Ishikawa (cell line): ENCODE measurements around the gene TCF15.

ENCODE experiments used
- CEBPB ChIP-seq: IDR thresholded peaks from 2 replicates; pipeline ENCODE4 v1.6.1; 2012
- CREB1 ChIP-seq: IDR thresholded peaks from 2 replicates; pipeline ENCODE4 v1.6.1; 2012; ENCODE audit warnings: low read depth
- EGR1 ChIP-seq: IDR thresholded peaks from 2 replicates; pipeline ENCODE4 v1.6.1; 2012
- EP300 ChIP-seq: IDR thresholded peaks from 2 replicates; pipeline ENCODE4 v1.6.1; 2012; ENCODE audit warnings: borderline replicate concordance
- FOXM1 ChIP-seq: IDR thresholded peaks from 2 replicates; pipeline ENCODE4 v1.6.1; 2012; ENCODE audit warnings: low read depth, borderline replicate concordance
- MAX ChIP-seq: IDR thresholded peaks from 2 replicates; pipeline ENCODE4 v1.6.1; 2012
- NFIC ChIP-seq: IDR thresholded peaks from 2 replicates; pipeline ENCODE4 v1.6.1; 2012
- RAD21 ChIP-seq: IDR thresholded peaks from 2 replicates; pipeline ENCODE4 v1.6.1; 2012; ENCODE audit warnings: low read depth
- REST ChIP-seq: IDR thresholded peaks from 2 replicates; pipeline ENCODE4 v1.6.1; 2012; ENCODE audit warnings: low read depth, mild to moderate bottlenecking
- TAF1 ChIP-seq: IDR thresholded peaks from 2 replicates; pipeline ENCODE4 v1.6.1; 2012; ENCODE audit warnings: low read depth, mild to moderate bottlenecking
- TCF12 ChIP-seq: IDR thresholded peaks from 2 replicates; pipeline ENCODE4 v1.6.1; 2012; ENCODE audit warnings: low read depth
- TEAD4 ChIP-seq: IDR thresholded peaks from 2 replicates; pipeline ENCODE4 v1.6.1; 2012
- USF1 ChIP-seq: IDR thresholded peaks from 2 replicates; pipeline ENCODE4 v1.6.1; 2012
- YY1 ChIP-seq: IDR thresholded peaks from 2 replicates; pipeline ENCODE4 v1.6.1; 2012; ENCODE audit warnings: low read depth
- ZBTB7A ChIP-seq: IDR thresholded peaks from 2 replicates; pipeline ENCODE4 v1.6.1; 2012; ENCODE audit warnings: low read depth

TCF15 gene

GRCh38 chr20:592506-592905, 17.6 kb downstream of the TCF15 start:
- TF ChIP-seq REST (no peak), CREB1 (no peak), ZBTB7A (no peak), TAF1 (no peak), TCF12 (no peak), MAX (no peak), FOXM1 (no peak), YY1 (no peak), RAD21 (no peak), TEAD4 (no peak)

- TF ChIP-seq NFIC (no peak), ZBTB7A (no peak)
Observed at GRCh38 chr20:591941-592340, 18.2 kb downstream of the TCF15 start.

- TF ChIP-seq YY1: no peak
- peak; percentile 80 for TF ChIP-seq USF1
- TF ChIP-seq EP300: no peak
Observed at GRCh38 chr20:588932-589672, 21.0 kb downstream of the TCF15 start.

- no peak for TF ChIP-seq CREB1
- no peak for TF ChIP-seq RAD21
- no peak for TF ChIP-seq TAF1
- no peak for TF ChIP-seq REST
- TF ChIP-seq YY1: no peak
- TF ChIP-seq TCF12: no peak
- TF ChIP-seq TEAD4: no peak
- TF ChIP-seq MAX: no peak
- no peak for TF ChIP-seq ZBTB7A
- TF ChIP-seq NFIC: no peak
- TF ChIP-seq CEBPB: no peak
- no peak for TF ChIP-seq EP300
Observed at GRCh38 chr20:588476-588875, 21.6 kb downstream of the TCF15 start.

GRCh38 chr20:584971-585301, 25.2 kb downstream of the TCF15 start:
- TF ChIP-seq YY1 (no peak), TEAD4 (no peak), CREB1 (no peak), REST (no peak), EP300 (no peak), FOXM1 (no peak), NFIC (no peak), TCF12 (no peak), CEBPB (no peak), EGR1 (no peak), TAF1 (no peak), MAX (no peak), ZBTB7A (no peak), RAD21 (no peak)
